ENCODE measurements around the gene BRK1.
"Not testable (repeated sequence)": the region's sequence is repeated elsewhere in the genome, so short reads cannot be mapped to it uniquely, and the experiment has no call there.

Gene BRK1

DNA sequence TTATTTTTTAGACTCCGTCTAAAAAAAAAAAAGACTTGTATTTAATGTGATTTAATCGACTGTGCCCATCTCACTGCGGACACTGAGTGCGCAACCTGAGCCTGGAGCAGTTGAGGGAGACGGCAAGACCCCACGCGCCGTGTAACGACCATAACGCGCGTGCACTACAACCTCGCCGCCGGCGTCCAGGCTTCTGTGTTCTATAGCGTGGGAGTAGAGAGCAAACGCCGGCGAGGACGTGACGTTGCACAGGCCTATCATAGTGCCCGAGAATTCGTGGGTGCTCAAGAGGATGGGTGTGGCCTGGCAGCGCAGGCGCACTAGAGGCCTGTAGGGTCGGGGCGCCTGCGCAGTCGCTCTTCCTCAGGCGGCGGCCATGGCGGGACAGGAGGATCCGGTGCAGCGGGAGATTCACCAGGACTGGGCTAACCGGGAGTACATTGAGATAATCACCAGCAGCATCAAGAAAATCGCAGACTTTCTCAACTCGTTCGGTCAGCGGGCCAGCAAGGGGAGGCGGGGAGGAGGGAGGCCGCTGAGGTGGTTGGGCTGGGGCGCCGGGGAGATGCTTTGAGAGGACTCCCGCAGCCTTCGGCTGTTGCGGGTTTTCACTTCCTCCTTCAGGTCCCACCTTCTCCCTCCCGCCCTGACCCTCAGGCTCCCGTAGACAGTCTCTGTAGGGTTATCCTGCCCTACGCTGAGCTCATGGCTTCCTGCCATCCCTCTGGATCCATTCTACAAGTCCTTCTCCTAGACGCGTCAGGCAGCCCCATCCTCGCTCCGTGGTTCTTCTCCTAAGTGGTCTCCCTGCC is at the start of gene BRK1:
TSS of gene BRK1 (plus strand) at position 350 of the 812 bp plus-strand sequence. CDS start at position 377, 27 bp downstream.
- peak; percentile 99 for DNase-seq

DNA sequence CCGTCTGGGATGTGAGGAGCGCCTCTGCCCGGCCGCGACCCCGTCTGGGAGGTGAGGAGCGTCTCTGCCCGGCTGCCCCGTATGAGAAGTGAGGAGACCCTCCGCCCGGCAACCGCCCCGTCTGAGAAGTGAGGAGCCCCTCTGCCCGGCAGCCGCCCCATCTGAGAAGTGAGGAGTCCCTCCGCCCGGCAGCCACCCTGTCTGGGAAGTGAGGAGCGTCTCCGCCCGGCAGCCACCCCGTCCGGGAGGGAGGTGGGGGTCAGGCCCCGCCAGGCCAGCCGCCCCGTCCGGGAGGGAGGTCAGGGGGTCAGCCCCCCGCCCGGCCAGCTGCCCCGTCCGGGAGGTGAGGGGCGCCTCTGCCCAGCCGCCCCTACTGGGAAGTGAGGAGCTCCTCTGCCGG is 45.4 kb upstream of the BRK1 start:
- DNase-seq: not testable (repeated sequence)

DNA sequence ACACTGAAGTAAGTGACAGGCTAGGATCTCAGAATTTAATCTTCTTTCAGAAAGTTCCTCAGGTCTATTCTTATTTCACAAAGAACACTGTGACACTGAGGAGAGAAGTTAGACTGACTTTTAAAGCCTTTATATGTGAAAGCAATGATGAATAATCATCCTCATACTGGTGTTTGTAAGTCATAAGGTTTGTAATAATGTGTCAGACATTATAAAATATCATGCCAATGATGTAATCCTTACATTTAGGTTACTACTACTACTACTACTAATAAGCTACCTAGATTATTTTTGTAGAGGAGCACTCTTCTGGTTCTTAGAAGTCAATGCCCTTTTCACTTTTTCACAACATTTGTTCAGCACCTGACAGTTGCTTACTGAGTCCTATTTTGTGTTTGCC is 40.8 kb upstream of the BRK1 start:
- DNase-seq: no peak

DNA sequence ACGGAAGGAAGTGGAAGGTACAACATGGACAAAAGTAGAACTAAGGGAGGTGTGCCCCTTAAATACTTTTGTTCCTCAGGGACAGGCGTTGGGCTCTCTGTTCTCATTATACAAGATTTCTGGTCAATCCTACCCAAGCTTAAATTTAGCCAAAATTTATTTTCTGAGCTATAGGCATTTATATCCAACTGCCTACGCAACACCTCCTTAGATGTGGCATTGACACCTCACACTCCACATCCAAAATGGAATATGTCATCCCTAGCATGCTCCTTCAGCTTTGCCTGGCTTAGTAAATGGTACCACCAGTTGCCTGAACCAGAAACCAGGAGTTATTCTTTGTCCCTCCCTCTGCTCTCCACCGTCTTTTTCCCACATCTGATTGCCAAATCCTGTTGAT is 33.6 kb upstream of the BRK1 start:
- DNase-seq: no peak

DNA sequence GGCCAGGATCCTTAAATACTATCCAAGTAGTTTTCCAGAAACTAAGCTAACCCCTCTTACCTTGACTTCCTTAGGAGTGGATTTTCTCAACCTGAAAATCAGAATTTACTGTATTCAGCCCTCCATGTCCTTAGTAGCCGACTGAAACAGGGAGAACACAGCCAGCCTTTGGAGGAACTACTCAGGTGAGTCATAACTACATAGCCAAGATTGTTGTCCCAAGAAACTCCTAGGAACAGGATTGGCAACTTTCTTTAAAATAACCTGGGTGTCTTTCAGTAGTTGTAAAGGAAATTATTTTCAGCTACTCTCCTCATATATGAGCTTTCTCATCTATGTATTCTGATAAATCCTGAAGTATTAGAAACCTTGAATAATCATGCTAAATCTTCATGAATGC is 29.7 kb upstream of the BRK1 start:
- no peak for DNase-seq

DNA sequence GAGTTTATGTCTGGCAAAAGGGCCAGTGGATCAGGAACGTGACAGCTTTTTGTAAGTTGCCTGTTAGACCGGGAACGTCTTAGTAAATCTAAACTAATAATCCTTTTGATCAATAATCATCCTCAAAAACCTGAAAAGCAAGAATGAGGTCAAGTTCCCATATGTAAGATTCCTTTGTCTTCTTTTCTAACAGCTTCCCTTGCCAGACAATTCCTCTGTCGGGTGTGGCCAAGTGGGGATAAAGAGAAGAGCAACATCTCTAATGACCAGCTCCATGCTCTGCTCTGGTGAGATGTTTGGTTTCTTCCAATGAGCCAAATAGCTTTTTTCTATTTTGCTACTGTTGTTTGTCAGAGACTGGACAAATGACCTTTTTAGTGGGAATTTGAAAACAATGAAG is 27.2 kb upstream of the BRK1 start:
- no peak for DNase-seq

DNA sequence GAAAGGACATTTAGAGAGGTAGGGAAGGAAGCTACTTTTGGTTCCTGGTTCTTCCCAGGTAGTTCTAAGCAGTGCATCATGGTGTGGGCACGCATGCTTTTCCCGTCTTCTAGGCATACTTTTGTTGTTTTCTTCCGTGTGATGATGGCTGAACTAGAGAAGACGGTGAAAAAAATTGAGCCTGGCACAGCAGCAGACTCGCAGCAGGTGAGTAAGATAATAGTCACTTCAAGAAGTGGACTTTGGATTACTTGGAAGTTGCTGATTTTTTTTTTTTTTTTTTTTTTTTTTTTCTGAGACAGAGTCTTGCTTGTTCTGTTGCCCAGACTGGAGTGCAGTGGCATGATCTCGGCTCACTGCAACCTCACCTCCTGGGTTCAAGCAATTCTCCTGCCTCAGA is 25.3 kb upstream of the BRK1 start:
- DNase-seq: no peak

DNA sequence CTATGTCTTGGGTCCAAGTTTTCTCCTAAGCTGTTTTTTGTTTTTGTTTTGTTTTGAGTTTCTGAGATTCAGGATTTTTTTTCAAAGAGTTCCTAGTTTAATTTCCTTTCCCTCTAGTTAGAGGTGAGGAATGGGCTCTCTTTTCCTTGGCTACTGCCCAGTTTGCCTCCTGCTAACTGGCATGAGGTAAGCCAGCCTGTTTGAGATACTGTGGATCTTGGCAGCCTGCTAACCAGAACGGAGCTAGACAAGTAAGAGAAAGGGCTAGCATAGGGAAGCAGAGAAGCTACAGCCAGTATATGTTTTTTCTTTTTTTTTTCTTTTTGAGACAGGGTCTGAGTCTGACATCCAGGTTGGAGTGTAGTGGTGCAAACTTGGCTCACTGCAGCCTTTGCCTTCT is 24.7 kb upstream of the BRK1 start:
- not testable (repeated sequence) for DNase-seq

DNA sequence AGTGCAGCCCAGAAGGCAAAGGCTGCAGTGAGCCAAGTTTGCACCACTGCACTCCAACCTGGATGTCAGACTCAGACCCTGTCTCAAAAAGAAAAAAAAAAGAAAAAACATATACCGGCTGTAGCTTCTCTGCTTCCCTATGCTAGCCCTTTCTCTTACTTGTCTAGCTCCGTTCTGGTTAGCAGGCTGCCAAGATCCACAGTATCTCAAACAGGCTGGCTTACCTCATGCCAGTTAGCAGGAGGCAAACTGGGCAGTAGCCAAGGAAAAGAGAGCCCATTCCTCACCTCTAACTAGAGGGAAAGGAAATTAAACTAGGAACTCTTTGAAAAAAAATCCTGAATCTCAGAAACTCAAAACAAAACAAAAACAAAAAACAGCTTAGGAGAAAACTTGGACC is 24.1 kb upstream of the BRK1 start:
- DNase-seq: not testable (repeated sequence)

DNA sequence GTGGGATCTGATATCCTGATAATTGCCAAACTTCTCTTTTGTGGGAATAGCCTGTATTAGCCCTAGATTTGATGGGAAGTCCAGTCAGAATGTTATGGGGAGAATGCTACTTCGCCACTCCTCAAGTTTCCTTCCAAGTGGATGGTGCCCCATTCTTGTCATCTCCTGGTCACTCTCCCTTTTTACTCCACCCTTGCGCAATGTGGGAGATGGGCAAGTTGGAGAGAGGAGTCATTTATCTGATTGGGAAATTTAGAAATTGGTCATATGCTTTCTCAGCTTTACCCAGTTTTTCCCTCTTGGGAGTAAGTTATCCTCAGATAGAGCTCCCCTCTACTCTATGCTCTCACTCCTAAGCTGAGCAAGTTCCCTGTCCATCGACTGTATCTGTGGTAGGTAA is 21.8 kb upstream of the BRK1 start:
- peak; percentile 28 for DNase-seq

DNA sequence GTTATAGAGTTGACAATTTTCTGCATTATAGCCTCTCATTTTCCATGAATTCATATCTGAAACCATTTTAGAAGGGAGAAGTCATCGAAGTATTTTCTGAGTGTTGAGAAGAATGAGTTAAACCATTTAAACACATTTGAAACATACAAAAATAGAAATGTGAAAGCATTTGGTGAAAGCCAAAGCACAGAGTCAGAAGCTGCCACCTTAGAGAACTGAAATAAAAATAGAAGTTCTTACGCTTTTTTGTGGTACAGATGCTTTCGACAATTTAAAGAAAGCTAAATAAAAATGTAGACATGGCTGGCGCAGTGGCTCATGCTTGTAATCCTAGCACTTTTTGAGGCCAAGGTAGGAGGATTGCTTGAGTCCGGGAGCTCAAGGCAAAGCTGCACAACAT is 16.4 kb upstream of the BRK1 start:
- no peak for DNase-seq

DNA sequence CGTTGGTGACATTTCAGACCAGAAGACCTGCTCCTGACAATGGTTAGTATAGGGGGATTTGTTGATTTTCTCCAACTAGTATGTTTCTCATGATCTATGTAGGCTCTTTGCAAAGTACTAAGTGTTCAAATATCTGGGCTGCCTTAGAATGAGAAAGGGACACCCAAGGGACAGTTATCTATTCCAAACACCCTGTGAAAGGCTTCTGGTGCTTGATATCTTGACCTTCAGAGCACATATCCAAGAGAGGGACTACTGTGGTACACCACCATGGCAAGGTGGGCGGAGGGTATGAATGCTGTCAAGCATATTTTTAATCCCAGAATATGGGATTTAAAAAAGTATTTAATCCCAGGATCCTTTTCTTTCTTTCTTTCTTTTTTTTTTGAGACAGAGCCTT is 8.6 kb upstream of the BRK1 start:
- no peak for DNase-seq

DNA sequence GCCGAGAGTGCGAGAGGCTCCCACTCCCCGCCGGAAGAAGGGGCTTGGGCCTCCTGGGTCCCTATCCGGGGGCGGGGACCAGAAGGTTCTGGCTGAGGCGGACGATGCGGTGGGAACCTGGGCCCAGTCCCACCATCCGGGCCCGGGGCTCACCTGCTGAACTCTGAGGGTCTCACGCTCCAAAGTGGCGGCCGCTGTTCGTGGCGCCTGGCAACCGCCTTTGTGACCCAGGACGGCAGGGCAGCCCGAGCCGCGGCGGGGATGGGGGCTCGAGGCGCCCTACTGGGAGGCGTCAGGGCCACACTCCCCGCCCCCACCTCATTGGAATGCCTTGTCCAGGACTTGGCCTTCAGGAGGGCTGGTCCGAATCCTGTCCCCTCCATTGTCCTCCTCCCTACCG is 7.4 kb upstream of the BRK1 start, which contains the start of gene FANCD2OS:
TSS of gene FANCD2OS (minus strand) at position 165 of the 400 bp plus-strand sequence. CDS start 3,481 bp downstream, outside the sequence.
- DNase-seq: no peak

DNA sequence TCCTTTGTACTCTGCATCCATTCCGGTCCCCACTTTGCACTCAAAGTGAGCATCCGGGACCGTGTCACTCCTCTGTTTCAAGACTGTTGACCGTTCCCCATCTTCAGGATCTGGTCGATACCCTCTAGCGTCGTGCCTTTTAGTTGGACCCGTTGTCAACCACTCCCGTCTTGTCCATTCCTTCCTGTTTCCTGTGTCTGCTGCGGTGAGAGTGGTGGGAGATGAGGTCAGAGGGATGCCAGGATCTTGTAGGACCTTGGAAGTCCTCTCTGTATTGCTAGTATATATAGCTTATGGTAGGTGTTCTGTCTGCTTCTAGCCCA is 624 bp downstream of the BRK1 start:
- DNase-seq: peak; percentile 60

DNA sequence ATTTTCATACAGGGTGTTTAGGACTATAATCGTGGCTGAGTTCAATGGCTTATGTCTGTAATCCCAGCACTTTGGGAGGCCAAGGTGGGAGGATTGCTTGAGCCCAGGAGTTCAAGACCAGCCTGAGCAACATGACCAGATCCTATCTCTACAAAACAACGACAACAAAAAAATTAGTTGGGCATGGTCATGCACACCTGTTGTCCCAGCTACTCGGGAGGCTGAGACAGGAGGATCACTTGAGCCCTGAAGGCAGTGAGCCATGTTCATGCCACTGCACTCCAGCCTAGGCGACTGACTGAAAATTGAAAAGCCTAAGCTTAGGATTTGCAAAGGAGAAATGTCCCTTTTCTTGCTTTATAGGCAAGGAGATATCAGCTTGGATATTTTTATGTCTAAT is 1.5 kb downstream of the BRK1 start:
- DNase-seq: no peak

DNA sequence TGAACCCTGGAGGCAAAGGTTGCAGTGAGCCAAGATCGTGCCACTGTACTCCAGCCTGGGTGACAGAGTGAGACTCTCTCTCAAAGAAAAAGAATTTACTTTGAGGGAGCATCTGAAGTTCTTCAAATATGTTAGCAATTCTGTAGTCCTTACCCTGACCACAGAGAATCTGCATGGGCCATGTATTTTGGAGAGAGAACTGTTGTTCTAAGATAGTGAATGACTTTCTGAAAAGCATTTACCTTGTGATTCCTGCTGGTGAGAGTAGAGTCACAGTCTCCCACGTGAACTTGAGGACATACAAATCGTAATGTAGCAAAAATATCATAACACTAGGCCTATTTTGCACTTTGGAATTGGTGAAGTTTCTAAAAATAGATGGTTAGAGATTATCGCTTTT is 3.9 kb downstream of the BRK1 start:
- DNase-seq: no peak

DNA sequence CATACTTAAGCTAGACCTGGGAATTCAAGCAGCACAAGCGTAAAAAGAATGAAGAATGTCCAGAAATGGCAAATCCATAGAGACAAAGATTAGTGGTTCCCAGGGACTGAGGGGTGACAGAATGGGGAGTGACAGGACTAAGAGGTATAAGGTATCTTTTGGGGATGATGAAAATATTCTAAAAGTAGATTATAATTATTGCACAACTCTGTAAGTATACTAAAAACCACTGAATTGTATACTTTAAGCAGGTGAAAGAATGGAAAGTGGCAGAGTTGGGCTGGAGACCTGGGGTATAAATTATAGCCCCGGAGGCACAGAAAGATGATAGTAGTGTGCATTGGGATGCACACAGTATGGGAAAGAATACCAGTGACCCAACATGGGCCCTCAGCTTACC is 5.6 kb downstream of the BRK1 start:
- DNase-seq: no peak

DNA sequence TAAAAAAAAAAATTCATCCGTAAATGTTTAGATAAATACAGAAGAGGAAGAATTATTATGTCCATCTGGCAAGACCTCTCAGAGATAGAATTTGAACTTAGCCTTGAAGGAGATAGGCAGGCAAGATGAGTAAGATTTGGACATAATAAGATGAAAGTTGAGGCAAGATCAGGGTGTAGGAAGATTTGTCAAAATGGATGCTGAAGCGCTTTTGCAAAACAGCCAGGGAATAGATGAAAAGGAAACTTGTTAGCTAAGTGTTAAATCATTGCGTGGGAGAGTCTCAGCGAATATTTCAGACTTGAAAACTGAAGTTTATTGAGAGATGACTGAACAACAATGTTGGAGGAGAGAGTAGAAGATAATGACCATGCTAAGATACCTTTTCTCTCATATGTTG is 7.2 kb downstream of the BRK1 start:
- DNase-seq: no peak

DNA sequence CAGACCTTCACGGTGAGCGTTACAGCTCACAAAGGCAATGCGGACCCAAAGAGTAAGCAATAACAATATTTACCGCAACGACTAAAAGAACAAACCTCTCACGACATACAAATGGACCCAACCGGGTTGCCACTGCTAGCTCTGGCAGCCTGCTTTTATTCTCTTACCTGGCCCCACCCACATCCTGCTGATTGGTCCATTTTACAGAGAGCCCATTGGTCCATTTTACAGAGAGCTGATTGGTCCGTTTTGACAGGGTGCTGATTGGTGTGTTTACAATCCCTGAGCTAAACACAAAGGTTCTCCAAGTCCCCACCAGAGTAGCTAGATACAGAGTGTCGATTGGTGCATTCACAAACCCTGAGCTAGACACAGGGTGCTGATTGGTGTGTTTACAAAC is 20.4 kb downstream of the BRK1 start:
- not testable (repeated sequence) for DNase-seq

DNA sequence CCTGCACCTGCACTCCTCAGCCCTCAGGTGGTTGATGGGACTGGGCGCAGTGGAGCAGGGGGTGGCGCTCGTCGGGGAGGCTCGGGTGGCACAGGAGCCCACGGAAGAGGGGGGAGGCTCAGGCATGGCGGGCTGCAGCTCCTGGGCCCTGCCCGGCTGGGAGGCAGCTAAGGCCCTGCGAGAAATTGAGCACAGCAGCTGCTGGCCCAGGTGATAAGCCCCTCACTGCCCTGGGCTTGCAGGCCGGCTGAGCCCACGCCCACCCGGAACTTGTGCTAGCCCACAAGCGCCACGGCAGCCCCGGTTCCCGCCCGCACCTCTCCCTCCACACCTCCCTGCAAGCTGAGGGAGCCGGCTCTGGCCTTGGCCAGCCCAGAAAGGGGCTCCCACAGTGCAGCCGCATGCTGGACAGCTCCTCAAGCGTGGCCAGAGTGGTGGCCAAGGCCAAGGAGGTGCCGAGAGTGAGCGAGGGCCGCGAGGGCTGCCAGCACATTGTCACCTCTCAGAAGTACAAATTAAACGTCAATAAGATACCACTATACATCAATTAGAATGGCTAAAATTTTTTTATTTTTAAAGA is 21.0 kb downstream of the BRK1 start:
- no peak for DNase-seq

DNA sequence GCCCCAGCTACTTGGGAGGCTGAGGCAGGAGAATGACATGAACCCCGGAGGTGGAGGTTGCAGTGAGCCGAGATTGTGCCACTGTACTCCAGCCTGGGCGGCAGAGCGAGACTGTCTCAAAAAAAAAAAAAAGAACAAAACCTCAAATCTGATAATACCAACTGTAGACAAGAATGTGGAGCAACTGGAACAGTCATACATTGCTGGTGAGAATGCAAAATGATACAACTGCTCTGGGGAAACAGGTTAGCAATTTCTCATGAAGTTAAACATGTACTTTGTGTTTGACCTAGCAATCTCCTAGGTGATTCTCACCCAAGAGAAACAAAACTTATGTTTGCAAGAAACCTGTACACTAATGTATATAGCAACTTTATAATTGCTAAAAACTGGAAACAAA is 21.7 kb downstream of the BRK1 start:
- no peak for DNase-seq

DNA sequence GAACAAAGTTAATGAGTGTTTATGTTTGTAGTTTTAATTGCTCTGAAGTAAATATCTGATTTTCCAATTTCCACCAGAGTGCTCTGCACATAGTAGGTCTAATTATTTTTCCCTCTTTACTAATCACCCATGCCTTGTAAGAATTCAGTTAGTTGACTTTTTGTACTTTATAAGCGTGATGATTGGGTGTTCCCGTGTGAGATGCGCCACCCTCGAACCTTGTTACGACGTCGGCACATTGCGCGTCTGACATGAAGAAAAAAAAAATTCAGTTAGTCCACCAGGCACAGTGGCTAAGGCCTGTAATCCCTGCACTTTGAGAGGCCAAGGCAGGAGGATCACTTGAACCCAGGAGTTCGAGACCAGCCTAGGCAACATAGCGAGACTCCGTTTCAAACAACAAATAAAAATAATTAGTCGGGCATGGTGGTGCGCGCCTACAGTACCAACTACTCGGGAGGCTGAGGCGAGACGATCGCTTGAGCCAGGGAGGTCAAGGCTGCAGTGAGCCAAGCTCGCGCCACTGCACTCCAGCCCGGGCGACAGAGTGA is 25.6 kb downstream of the BRK1 start:
- no peak for DNase-seq

DNA sequence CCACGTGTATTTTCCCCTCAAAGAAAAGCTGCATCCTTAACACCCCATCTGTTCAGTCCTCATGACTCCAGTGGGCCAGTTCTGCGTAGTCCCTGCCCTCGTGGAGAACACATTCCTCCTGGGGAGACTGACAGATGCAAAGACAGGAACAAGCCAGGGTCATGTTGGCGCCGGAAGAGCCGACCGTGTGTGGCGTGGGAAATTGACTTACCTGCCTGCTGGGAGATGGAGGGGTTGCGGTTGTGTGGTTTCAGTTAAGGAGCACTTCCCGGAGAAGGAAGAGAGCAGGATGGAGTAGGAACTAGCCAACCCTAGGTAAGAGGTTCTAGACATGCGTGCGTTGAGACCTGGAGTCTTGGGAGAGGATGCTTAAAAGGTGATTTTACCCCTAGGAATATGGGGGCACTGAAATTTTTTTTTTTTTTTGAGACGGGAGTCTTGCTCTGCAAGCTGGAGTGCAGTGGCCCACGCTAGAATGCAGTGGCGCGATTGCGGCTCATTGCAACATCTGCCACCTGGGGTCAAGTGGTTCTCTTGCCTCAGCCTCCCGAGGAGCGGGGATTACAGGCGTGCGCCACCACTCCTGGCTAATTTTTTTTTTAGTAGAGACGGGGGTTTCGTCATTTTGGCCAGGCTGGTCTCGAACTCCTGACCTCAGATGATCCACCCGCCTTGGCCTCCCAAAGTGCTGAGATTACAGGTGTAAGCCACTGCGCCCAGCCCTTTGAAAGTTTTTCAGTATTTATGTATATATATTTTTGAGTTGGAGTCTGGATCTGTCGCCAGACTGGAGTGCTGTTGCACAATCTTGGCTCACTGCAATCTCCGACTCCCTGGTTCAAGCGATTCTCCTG is 27.5 kb downstream of the BRK1 start:
- peak; percentile 27 for DNase-seq

DNA sequence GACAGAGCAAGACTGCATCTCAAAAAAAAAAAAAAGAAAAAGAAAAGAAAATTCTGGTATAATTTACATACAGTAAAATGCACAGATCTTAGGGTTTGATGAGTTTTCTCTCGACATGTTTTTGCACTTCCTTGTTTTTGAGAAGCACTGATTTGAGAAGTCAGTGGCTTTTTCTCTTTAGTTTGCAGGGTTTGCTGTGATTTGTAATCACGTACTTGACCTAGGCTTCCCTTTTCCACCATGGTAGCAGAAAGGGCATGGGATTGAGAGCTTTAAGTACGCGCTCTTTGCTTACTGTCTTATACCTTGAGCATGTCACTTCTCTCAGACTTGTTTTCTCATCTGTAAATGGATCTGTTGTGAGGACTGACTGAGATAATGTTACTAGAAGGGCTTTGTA is 30.2 kb downstream of the BRK1 start:
- DNase-seq: peak; percentile 60
